Mesenchymal stem cell (in vitro differentiated cells and primary cell): ENCODE measurements around the gene LYRM2.

ENCODE experiments used
- DNase-seq: peaks from one replicate; pipeline ENCODE4 v3.0.0-alpha.2; 2013
- H2AFZ ChIP-seq: one replicate; pipeline ENCODE4 v1.6.1; 2013; ENCODE audit warnings: low read depth, mild to moderate bottlenecking, control low read depth, inconsistent platforms, low read length, moderate library complexity
- H2AK5ac ChIP-seq: 2 replicates; pipeline ENCODE4 v1.6.1; 2013; ENCODE audit warnings: low read length, moderate library complexity, mild to moderate bottlenecking, inconsistent platforms; ENCODE audit not compliant: severe bottlenecking
- H2BK120ac ChIP-seq: one replicate; pipeline ENCODE4 v1.6.1; 2013; ENCODE audit warnings: low read depth, mild to moderate bottlenecking, inconsistent platforms, low read length, moderate library complexity
- H2BK12ac ChIP-seq, 2 experiments: one replicate each; pipeline ENCODE4 v1.6.1; 2013; ENCODE audit warnings: inconsistent platforms in 2 of 2, low read length in 2 of 2, mild to moderate bottlenecking in 2 of 2, moderate library complexity in 2 of 2, control low read depth in 1 of 2
- H2BK15ac ChIP-seq: one replicate; pipeline ENCODE4 v1.6.1; 2013; ENCODE audit warnings: mild to moderate bottlenecking, low read depth, inconsistent platforms; ENCODE audit not compliant: poor library complexity, severe bottlenecking
- H2BK5ac ChIP-seq: 2 replicates; pipeline ENCODE4 v1.6.1; 2013; ENCODE audit warnings: low read depth, mild to moderate bottlenecking, low read length, control low read depth, inconsistent platforms; ENCODE audit not compliant: poor library complexity, severe bottlenecking
- H3K14ac ChIP-seq, 2 experiments: one replicate each; pipeline ENCODE4 v1.6.1; 2013; ENCODE audit warnings: inconsistent platforms in 2 of 2, low read length in 2 of 2, control low read depth in 1 of 2, mild to moderate bottlenecking in 1 of 2, moderate library complexity in 1 of 2
- H3K18ac ChIP-seq, 2 experiments: one replicate each; pipeline ENCODE4 v1.6.1; 2013; ENCODE audit warnings: inconsistent platforms in 2 of 2, low read length in 2 of 2, control low read depth in 1 of 2, low read depth in 1 of 2, mild to moderate bottlenecking in 1 of 2
- H3K23ac ChIP-seq, 2 experiments: one replicate each; pipeline ENCODE4 v1.6.1; 2013; ENCODE audit warnings: inconsistent platforms in 2 of 2, low read length in 2 of 2, mild to moderate bottlenecking in 2 of 2, moderate library complexity in 2 of 2, control low read depth in 1 of 2
- H3K27ac ChIP-seq: 2 replicates; pipeline ENCODE4 v1.5.1; 2013; ENCODE audit warnings: mild to moderate bottlenecking, moderate library complexity, low read length, control low read depth, inconsistent platforms; ENCODE audit not compliant: poor library complexity, severe bottlenecking
- H3K27me3 ChIP-seq, 2 experiments: 2 replicates each; pipeline versions ENCODE4 v1.6.1 to v1.7.0; 2013; ENCODE audit warnings: low read length in 2 of 2, mild to moderate bottlenecking in 2 of 2, moderate library complexity in 2 of 2, control low read depth in 1 of 2, inconsistent platforms in 1 of 2; ENCODE audit not compliant: control insufficient read depth in 1 of 2, insufficient read depth in 1 of 2
- H3K36me3 ChIP-seq, 2 experiments: 2 replicates each; pipeline versions ENCODE4 v1.6.1 to v1.7.0; 2013; ENCODE audit warnings: low read length in 2 of 2, control low read depth in 1 of 2, inconsistent platforms in 1 of 2, low read depth in 1 of 2, mild to moderate bottlenecking in 1 of 2; ENCODE audit not compliant: insufficient read depth in 2 of 2, control insufficient read depth in 1 of 2
- H3K4ac ChIP-seq, 2 experiments: one replicate each; pipeline ENCODE4 v1.6.1; 2013; ENCODE audit warnings: inconsistent platforms in 2 of 2, low read length in 2 of 2, mild to moderate bottlenecking in 2 of 2, moderate library complexity in 2 of 2, control low read depth in 1 of 2, low read depth in 1 of 2
- H3K4me1 ChIP-seq: 2 replicates; pipeline ENCODE4 v1.6.1; 2013; ENCODE audit warnings: low read depth, low read length, control low read depth; ENCODE audit not compliant: control insufficient read depth, insufficient read depth
- H3K4me2 ChIP-seq: 2 replicates; pipeline ENCODE4 v1.6.1; 2013; ENCODE audit warnings: low read length, mild to moderate bottlenecking, inconsistent platforms; ENCODE audit not compliant: poor library complexity, severe bottlenecking
- H3K4me3 ChIP-seq, 2 experiments: 2 replicates each; pipeline versions ENCODE4 v1.5.1 to v1.7.0; 2013; ENCODE audit warnings: low read length in 2 of 2, mild to moderate bottlenecking in 2 of 2, control low read depth in 1 of 2, low read depth in 1 of 2; ENCODE audit not compliant: insufficient read depth in 1 of 2
- H3K79me1 ChIP-seq: replicated peaks from 2 replicates; pipeline ENCODE4 v1.6.1; 2013; ENCODE audit warnings: mild to moderate bottlenecking, control low read depth, low read length, inconsistent platforms; ENCODE audit not compliant: poor library complexity, severe bottlenecking
- H3K9ac ChIP-seq: 2 replicates; pipeline ENCODE4 v1.7.0; 2013; ENCODE audit warnings: mild to moderate bottlenecking, low read length, moderate library complexity
- H3K9me3 ChIP-seq: 2 replicates; pipeline ENCODE4 v1.7.0; 2013; ENCODE audit warnings: mild to moderate bottlenecking, low read length; ENCODE audit not compliant: control insufficient read depth
- H4K8ac ChIP-seq: one replicate; pipeline ENCODE4 v1.6.1; 2013; ENCODE audit warnings: inconsistent platforms, mild to moderate bottlenecking, low read length, moderate library complexity
- H4K91ac ChIP-seq: one replicate; pipeline ENCODE4 v1.6.1; 2013; ENCODE audit warnings: mild to moderate bottlenecking, low read length, inconsistent platforms
- WGBS: methylation state at CpG from one replicate; pipeline ENCODE4 v1.1.7; 2013; ENCODE audit warnings: mixed read lengths; 5-methylcytosine and 5-hydroxymethylcytosine counted together

The LYRM2 gene

DNA sequence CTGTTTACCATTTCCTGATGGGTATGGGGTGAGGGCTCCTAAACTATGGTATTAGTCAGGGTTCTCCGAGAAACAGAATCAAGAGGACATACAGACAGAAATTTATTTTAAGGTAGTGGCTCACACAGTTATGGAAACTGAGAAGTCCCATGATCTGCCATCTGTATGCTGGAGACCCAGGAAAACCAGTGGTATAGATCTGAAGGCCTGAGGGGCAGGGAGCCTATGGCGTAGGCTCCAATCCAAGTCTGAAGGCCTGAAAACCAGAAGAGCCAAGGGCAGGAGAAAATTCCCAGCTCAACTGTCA, 112.0 kb downstream of the LYRM2 start:
- H3K27ac ChIP-seq = no peak overlapping the region
- no peak overlapping the region for H3K23ac ChIP-seq
- H2AK5ac ChIP-seq = no peak overlapping the region
- no peak overlapping the region for H4K91ac ChIP-seq
- no peak overlapping the region for H3K4me3 ChIP-seq
- H3K36me3 ChIP-seq = no peaks in the 10 kb centered on the region
- DNase-seq = no peak
- no peak overlapping the region for H4K8ac ChIP-seq
- no peak overlapping the region for H3K14ac ChIP-seq
- WGBS = 95% methylated on average over 2 of the region's 2 CpGs
- no peaks in the 10 kb centered on the region for H3K9me3 ChIP-seq
- H2BK120ac ChIP-seq = no peak overlapping the region
- no peaks in the 10 kb centered on the region for H3K27me3 ChIP-seq
- no peak overlapping the region for H3K4me2 ChIP-seq
- no peak overlapping the region for H3K4ac ChIP-seq
- H2BK12ac ChIP-seq = no peak overlapping the region
- H3K18ac ChIP-seq = no peak overlapping the region
- H2AFZ ChIP-seq = no peak overlapping the region
- no peaks in the 10 kb centered on the region for H3K79me1 ChIP-seq
- H2BK5ac ChIP-seq = no peak overlapping the region
- no peak overlapping the region for H3K9ac ChIP-seq
- no peaks in the 10 kb centered on the region for H3K4me1 ChIP-seq
- no peak overlapping the region for H2BK15ac ChIP-seq

DNA sequence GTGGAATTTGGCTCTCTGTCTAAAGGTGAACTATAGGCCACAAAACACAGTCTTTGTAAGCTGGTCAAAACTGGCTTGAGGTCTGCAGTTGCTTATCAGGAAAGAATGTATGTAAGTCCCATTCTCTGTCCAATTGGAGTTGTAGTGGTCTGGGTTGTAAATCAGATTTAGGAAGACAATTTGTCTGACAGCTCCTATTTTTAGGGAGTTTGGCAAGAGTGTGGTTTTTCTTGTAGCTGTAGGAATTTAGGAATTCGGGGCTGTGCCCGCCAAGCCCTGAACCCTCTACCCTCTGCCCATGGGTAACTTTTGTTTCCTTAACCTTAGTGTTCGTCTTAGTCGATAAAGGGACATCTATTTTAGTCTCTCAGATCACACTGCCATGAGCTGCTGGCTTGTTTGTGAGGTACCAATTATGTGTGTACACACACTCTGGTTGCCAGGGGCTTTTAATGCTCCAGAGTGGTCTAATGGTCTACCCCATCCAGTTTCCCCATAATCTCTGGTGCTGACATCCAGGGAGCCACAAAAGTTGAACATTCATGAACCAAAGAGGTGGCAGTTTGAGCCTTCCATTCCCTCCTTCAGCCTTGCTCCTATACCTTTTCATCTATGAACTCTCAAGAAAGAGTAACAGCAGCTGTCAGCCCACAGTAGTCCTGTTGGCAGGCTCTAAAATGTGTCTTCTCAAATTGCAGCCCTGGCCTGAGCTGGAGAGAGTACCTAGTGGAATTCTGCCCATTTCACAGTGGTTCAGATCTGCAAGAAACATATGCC, 112.6 kb downstream of the LYRM2 start:
- Histone ChIP-seq H3K27me3 (no peaks in the 10 kb centered on the region), H4K8ac (no peak overlapping the region), H3K79me1 (no peaks in the 10 kb centered on the region), H3K18ac (no peak overlapping the region), H2BK5ac (no peak overlapping the region), H4K91ac (no peak overlapping the region), H3K4ac (no peak overlapping the region), H3K27ac (no peak overlapping the region), H3K4me3 (no peak overlapping the region), H2AK5ac (no peak overlapping the region), H3K9me3 (no peaks in the 10 kb centered on the region), H2BK12ac (peak overlapping the region in 1 of 2 experiments; percentile 42), H2BK15ac (no peak overlapping the region), H3K4me1 (no peaks in the 10 kb centered on the region), H3K23ac (no peak overlapping the region), H3K14ac (no peak overlapping the region), H3K9ac (no peak overlapping the region), H2BK120ac (no peak overlapping the region), H2AFZ (no peak overlapping the region), H3K36me3 (no peaks in the 10 kb centered on the region), H3K4me2 (no peak overlapping the region)
- DNase-seq = no peak
- 100% methylated on average over 4 of the region's 4 CpGs for WGBS

DNA sequence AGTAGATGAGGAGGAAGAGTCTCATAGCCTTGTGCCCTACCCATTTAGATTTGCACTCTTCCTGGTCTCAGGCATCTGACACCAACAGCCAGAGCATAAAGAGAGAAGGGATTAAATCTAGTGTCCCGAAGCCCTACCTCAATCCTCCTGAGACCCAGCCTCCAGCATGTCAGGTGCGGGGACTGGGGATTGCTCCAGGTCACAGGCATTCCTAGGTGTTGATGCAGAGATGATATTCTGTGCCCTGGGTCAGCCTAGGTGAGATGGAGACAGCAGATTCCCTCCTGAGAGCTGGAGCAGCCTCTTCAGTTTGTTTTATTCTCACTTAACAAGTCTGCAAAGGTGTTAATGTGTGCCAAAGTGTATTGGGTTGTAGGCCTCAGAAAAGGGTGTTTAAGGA, 115.8 kb downstream of the LYRM2 start:
- no peaks in the 10 kb centered on the region for H3K36me3 ChIP-seq
- no peak overlapping the region for H3K4me2 ChIP-seq
- no peak overlapping the region for H2BK5ac ChIP-seq
- H2BK12ac ChIP-seq = no peak overlapping the region
- WGBS = 48% methylated on average over 2 of the region's 2 CpGs
- H3K79me1 ChIP-seq = no peaks in the 10 kb centered on the region
- H3K4me3 ChIP-seq = no peak overlapping the region
- no peaks in the 10 kb centered on the region for H3K27me3 ChIP-seq
- no peak overlapping the region for H3K4ac ChIP-seq
- no peak overlapping the region for H3K9ac ChIP-seq
- no peak overlapping the region for H3K18ac ChIP-seq
- H3K14ac ChIP-seq = no peak overlapping the region
- H2BK120ac ChIP-seq = no peak overlapping the region
- no peak overlapping the region for H4K8ac ChIP-seq
- H3K23ac ChIP-seq = no peak overlapping the region
- H3K4me1 ChIP-seq = no peaks in the 10 kb centered on the region
- H4K91ac ChIP-seq = no peak overlapping the region
- H2AFZ ChIP-seq = no peak overlapping the region
- H2BK15ac ChIP-seq = no peak overlapping the region
- H3K27ac ChIP-seq = no peak overlapping the region
- H2AK5ac ChIP-seq = no peak overlapping the region
- DNase-seq = no peak
- no peaks in the 10 kb centered on the region for H3K9me3 ChIP-seq

DNA sequence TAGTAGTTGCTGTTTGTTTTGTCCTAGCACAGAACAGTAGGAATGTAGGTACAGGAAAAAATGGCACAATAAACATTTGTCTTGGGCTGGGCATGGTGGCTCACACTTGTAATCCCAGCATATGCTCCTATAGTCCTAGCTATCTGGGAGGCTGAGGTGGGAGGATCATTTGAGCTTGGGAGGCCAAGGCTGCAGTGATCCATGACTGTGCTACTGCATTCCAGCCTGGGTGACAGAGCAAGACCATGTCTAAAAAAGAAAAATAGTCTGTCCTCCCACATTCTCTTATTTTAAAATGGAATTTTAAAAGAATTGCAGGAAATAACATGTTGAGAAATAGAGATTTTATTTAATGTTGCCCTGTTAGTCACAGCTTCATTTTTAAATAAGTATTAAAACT, 117.8 kb downstream of the LYRM2 start:
- H2AFZ ChIP-seq = no peak overlapping the region
- no peaks in the 10 kb centered on the region for H3K9me3 ChIP-seq
- H3K4me1 ChIP-seq = no peaks in the 10 kb centered on the region
- peaks cover 0 to 3% of the 10 kb centered on the region in 2 experiments for H3K27me3 ChIP-seq
- no peak overlapping the region for H2BK15ac ChIP-seq
- no peak for DNase-seq
- H3K9ac ChIP-seq = no peak overlapping the region
- H2BK5ac ChIP-seq = no peak overlapping the region
- H3K79me1 ChIP-seq = no peaks in the 10 kb centered on the region
- no peaks in the 10 kb centered on the region for H3K36me3 ChIP-seq
- no peak overlapping the region for H3K23ac ChIP-seq
- no peak overlapping the region for H3K14ac ChIP-seq
- H3K4me3 ChIP-seq = no peak overlapping the region
- H2BK12ac ChIP-seq = no peak overlapping the region
- no peak overlapping the region for H4K91ac ChIP-seq
- no peak overlapping the region for H3K27ac ChIP-seq
- no peak overlapping the region for H3K4ac ChIP-seq
- no peak overlapping the region for H3K18ac ChIP-seq
- H2AK5ac ChIP-seq = no peak overlapping the region
- no peak overlapping the region for H3K4me2 ChIP-seq
- H2BK120ac ChIP-seq = no peak overlapping the region
- H4K8ac ChIP-seq = no peak overlapping the region
